ENCODE measurements around the gene GOLGA3.
"Not testable (repeated sequence)": the region's sequence is repeated elsewhere in the genome, so short reads cannot be mapped to it uniquely, and the experiment has no call there.

Gene GOLGA3

GRCh38 chr12:132827763-132828703 lies 636 bp downstream of the GOLGA3 start:
- H3K36me3 ChIP-seq (ENCODE audit: insufficient read depth, low read length), result peaks cover 19% of the 10 kb centered on the region; the same call in 1 of the 2 replicates
- no peak overlapping the region for H3K27ac ChIP-seq
- H3K9me3 ChIP-seq (ENCODE audit: low read depth, low read length), result no peaks in the 10 kb centered on the region
- H3K9ac ChIP-seq (ENCODE audit: insufficient read length), result peak overlapping the region; percentile 98
- no peak for DNase-seq (ENCODE audit: low read depth, low spot score)
- H3K4me3 ChIP-seq, result peak overlapping the region; percentile 92
- TF ChIP-seq EZH2 (IDR thresholded peaks at IDR 0.05), result no peak
- TF ChIP-seq FOXP2 (optimal IDR thresholded peaks at IDR 0.05; ENCODE audit: control extremely low read depth, extremely low read length, insufficient read depth), result no peak
- TF ChIP-seq POLR2AphosphoS5 (IDR thresholded peaks at IDR 0.05; ENCODE audit: borderline replicate concordance, low read depth, low read length), result no peak

GRCh38 chr12:132825861-132826260 lies 2.8 kb downstream of the GOLGA3 start:
- TF ChIP-seq FOXP2 (optimal IDR thresholded peaks at IDR 0.05; ENCODE audit: control extremely low read depth, extremely low read length, insufficient read depth), result no peak
- no peak for TF ChIP-seq EZH2 (IDR thresholded peaks at IDR 0.05)
- TF ChIP-seq POLR2AphosphoS5 (IDR thresholded peaks at IDR 0.05; ENCODE audit: borderline replicate concordance, low read depth, low read length), result no peak
- no peak for DNase-seq (ENCODE audit: low read depth, low spot score)
- no peak overlapping the region for H3K27ac ChIP-seq
- H3K9ac ChIP-seq (ENCODE audit: insufficient read length), result no peak overlapping the region
- no peaks in the 10 kb centered on the region for H3K9me3 ChIP-seq (ENCODE audit: low read depth, low read length)
- H3K4me3 ChIP-seq, result no peak overlapping the region
- H3K36me3 ChIP-seq (ENCODE audit: insufficient read depth, low read length), result peaks cover 19% of the 10 kb centered on the region; the same call in 1 of the 2 replicates

- Histone ChIP-seq H3K36me3 (ENCODE audit: insufficient read depth, low read length) (peaks cover 24% of the 10 kb centered on the region), H3K27ac (no peak overlapping the region), H3K4me3 (no peak overlapping the region), H3K9me3 (ENCODE audit: low read depth, low read length) (no peaks in the 10 kb centered on the region), H3K9ac (ENCODE audit: insufficient read length) (no peak overlapping the region)
- TF ChIP-seq EZH2 (IDR thresholded peaks at IDR 0.05), result no peak
- DNase-seq (ENCODE audit: low read depth, low spot score), result no peak
Measured at GRCh38 chr12:132825089-132825488, 3.6 kb downstream of the GOLGA3 start.

GRCh38 chr12:132824053-132824452 lies 4.6 kb downstream of the GOLGA3 start:
- Histone ChIP-seq H3K36me3 (ENCODE audit: insufficient read depth, low read length) (peaks cover 32% of the 10 kb centered on the region), H3K9ac (ENCODE audit: insufficient read length) (no peak overlapping the region), H3K9me3 (ENCODE audit: low read depth, low read length) (no peaks in the 10 kb centered on the region), H3K4me3 (no peak overlapping the region), H3K27ac (no peak overlapping the region)
- no peak for DNase-seq (ENCODE audit: low read depth, low spot score)
- TF ChIP-seq POLR2AphosphoS5 (IDR thresholded peaks at IDR 0.05; ENCODE audit: borderline replicate concordance, low read depth, low read length) (no peak), FOXP2 (optimal IDR thresholded peaks at IDR 0.05; ENCODE audit: control extremely low read depth, extremely low read length, insufficient read depth) (no peak), EZH2 (IDR thresholded peaks at IDR 0.05) (no peak)

GRCh38 chr12:132818562-132818961 lies 10.1 kb downstream of the GOLGA3 start:
- H3K4me3 ChIP-seq, result no peak overlapping the region
- no peak for DNase-seq (ENCODE audit: low read depth, low spot score)
- H3K9me3 ChIP-seq (ENCODE audit: low read depth, low read length), result no peaks in the 10 kb centered on the region
- H3K27ac ChIP-seq, result no peak overlapping the region
- no peak for TF ChIP-seq EZH2 (IDR thresholded peaks at IDR 0.05)
- no peak for TF ChIP-seq POLR2AphosphoS5 (IDR thresholded peaks at IDR 0.05; ENCODE audit: borderline replicate concordance, low read depth, low read length)
- no peak for TF ChIP-seq FOXP2 (optimal IDR thresholded peaks at IDR 0.05; ENCODE audit: control extremely low read depth, extremely low read length, insufficient read depth)
- H3K36me3 ChIP-seq (ENCODE audit: insufficient read depth, low read length), result peaks cover 38% of the 10 kb centered on the region
- no peak overlapping the region for H3K9ac ChIP-seq (ENCODE audit: insufficient read length)

- Histone ChIP-seq H3K9ac (ENCODE audit: insufficient read length) (no peak overlapping the region), H3K27ac (no peak overlapping the region)
Measured at GRCh38 chr12:132814232-132814631, 14.4 kb downstream of the GOLGA3 start.

GRCh38 chr12:132813443-132813842 lies 15.2 kb downstream of the GOLGA3 start:
- TF ChIP-seq FOXP2 (optimal IDR thresholded peaks at IDR 0.05; ENCODE audit: control extremely low read depth, extremely low read length, insufficient read depth), result no peak
- TF ChIP-seq POLR2AphosphoS5 (IDR thresholded peaks at IDR 0.05; ENCODE audit: borderline replicate concordance, low read depth, low read length), result no peak
- Histone ChIP-seq H3K9ac (ENCODE audit: insufficient read length) (no peak overlapping the region), H3K36me3 (ENCODE audit: insufficient read depth, low read length) (peaks cover 32% of the 10 kb centered on the region), H3K27ac (no peak overlapping the region), H3K9me3 (ENCODE audit: low read depth, low read length) (no peaks in the 10 kb centered on the region), H3K4me3 (no peak overlapping the region)
- DNase-seq (ENCODE audit: low read depth, low spot score), result no peak

More at GRCh38 chr12:132814232-132814631, 14.4 kb downstream of the GOLGA3 start:
- Histone ChIP-seq H3K36me3 (ENCODE audit: insufficient read depth, low read length) (peaks cover 35% of the 10 kb centered on the region), H3K9me3 (ENCODE audit: low read depth, low read length) (no peaks in the 10 kb centered on the region), H3K4me3 (no peak overlapping the region)
- TF ChIP-seq FOXP2 (optimal IDR thresholded peaks at IDR 0.05; ENCODE audit: control extremely low read depth, extremely low read length, insufficient read depth), result no peak
- no peak for TF ChIP-seq POLR2AphosphoS5 (IDR thresholded peaks at IDR 0.05; ENCODE audit: borderline replicate concordance, low read depth, low read length)
- TF ChIP-seq EZH2 (IDR thresholded peaks at IDR 0.05), result no peak
- DNase-seq (ENCODE audit: low read depth, low spot score), result no peak

GRCh38 chr12:132812631-132813305 lies 15.9 kb downstream of the GOLGA3 start:
- Histone ChIP-seq H3K9ac (ENCODE audit: insufficient read length) (no peak overlapping the region), H3K36me3 (ENCODE audit: insufficient read depth, low read length) (peaks cover 36% of the 10 kb centered on the region), H3K27ac (no peak overlapping the region), H3K4me3 (no peak overlapping the region), H3K9me3 (ENCODE audit: low read depth, low read length) (no peaks in the 10 kb centered on the region)
- TF ChIP-seq FOXP2 (optimal IDR thresholded peaks at IDR 0.05; ENCODE audit: control extremely low read depth, extremely low read length, insufficient read depth), result no peak
- TF ChIP-seq EZH2 (IDR thresholded peaks at IDR 0.05), result no peak
- no peak for TF ChIP-seq POLR2AphosphoS5 (IDR thresholded peaks at IDR 0.05; ENCODE audit: borderline replicate concordance, low read depth, low read length)
- no peak for DNase-seq (ENCODE audit: low read depth, low spot score)

- not testable (repeated sequence) for DNase-seq (ENCODE audit: low read depth, low spot score); H3K4me3 ChIP-seq; H3K9me3 ChIP-seq (ENCODE audit: low read depth, low read length); H3K9ac ChIP-seq (ENCODE audit: insufficient read length); H3K27ac ChIP-seq
- H3K36me3 ChIP-seq (ENCODE audit: insufficient read depth, low read length), result peaks cover 41% of the 10 kb centered on the region
Measured at GRCh38 chr12:132809391-132809790, 19.3 kb downstream of the GOLGA3 start.
